ENCODE data around the gene WEE1. TPM values are rescaled to one million over a fixed set of nuclear protein-coding genes. Genes with fewer than 3 reads are reported as not detected.

Gene WEE1
- total and polyA plus RNA-seq, 10 of the 15 experiments (the other 5 are each of a cell fraction or from before 2014, with no cell fraction given) = 13.8 to 69.5 (median 45.4) TPM

DNA sequence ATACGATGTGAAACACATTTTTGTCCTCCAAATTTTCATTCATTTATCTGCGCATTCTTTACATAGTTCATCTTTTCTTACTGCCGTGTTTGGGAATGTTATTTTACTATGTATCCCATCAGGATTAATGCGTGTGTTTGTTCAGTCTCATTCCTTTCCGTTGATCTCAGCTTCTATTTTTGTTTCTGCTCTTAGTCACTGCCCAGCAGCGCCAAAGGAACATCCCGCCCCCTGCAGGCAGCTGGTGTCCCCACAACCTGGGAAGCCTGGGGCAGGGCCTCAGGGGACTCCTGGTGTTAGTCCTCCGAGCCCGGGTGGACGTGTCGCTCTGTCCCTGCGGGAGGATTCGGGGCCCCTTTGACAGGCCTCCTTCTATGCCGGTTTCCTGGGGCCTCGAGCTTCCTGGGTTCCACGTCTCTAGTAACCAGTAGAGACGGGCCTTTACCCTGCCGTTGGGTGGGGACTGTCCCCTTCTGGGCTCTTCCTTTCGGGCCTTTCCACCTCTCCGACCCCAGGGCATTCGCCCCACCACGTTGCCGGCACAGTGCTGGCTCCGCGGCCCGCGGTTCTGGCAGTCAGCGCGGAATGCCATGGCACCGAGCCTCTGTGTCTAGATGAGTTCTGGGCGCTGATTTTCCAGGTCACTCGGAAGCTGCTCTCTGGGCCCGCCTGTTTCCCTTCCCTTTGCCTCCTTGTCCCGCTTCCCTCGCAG lies 39.8 kb downstream of the WEE1 start (continued):
- TF ChIP-seq, protein P1, sequence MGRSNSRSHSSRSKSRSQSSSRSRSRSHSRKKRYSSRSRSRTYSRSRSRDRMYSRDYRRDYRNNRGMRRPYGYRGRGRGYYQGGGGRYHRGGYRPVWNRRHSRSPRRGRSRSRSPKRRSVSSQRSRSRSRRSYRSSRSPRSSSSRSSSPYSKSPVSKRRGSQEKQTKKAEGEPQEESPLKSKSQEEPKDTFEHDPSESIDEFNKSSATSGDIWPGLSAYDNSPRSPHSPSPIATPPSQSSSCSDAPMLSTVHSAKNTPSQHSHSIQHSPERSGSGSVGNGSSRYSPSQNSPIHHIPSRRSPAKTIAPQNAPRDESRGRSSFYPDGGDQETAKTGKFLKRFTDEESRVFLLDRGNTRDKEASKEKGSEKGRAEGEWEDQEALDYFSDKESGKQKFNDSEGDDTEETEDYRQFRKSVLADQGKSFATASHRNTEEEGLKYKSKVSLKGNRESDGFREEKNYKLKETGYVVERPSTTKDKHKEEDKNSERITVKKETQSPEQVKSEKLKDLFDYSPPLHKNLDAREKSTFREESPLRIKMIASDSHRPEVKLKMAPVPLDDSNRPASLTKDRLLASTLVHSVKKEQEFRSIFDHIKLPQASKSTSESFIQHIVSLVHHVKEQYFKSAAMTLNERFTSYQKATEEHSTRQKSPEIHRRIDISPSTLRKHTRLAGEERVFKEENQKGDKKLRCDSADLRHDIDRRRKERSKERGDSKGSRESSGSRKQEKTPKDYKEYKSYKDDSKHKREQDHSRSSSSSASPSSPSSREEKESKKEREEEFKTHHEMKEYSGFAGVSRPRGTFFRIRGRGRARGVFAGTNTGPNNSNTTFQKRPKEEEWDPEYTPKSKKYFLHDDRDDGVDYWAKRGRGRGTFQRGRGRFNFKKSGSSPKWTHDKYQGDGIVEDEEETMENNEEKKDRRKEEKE (IDR thresholded peaks at IDR 0.05) = no peak
- peak in 1 of 2 experiments; percentile 15; a peak in 1 of 4 replicates for TF ChIP-seq BHLHE40 (IDR thresholded peaks at IDR 0.05; ENCODE audit: borderline replicate concordance in 1 of 2, low read depth in 2 of 2, low read length in 1 of 2)
- TF ChIP-seq RUNX3 (IDR thresholded peaks at IDR 0.05; ENCODE audit: low read length) = peak; percentile 65
- peak; percentile 60 for TF ChIP-seq JUNB (IDR thresholded peaks at IDR 0.05)
- TF ChIP-seq ZSCAN29 (IDR thresholded peaks at IDR 0.05) = peak; percentile 32; the same call in 1 of the 2 replicates
- TF ChIP-seq PAX8 (IDR thresholded peaks at IDR 0.05) = no peak
- TF ChIP-seq TAF1 (IDR thresholded peaks at IDR 0.05; ENCODE audit: borderline replicate concordance, low read depth, low read length) = no peak
- TF ChIP-seq BRCA1 (IDR thresholded peaks at IDR 0.05; ENCODE audit: low read depth, low read length) = no peak

Measured in GM12878 (cell line).